AG09309 (cell line): ENCODE data around the gene TRIM38.

Experiments used
- DNase-seq: peaks from one replicate; pipeline ENCODE4 v3.0.0-alpha.2; 2010; ENCODE audit warnings: low read depth
- H3K4me3 ChIP-seq: 2 replicates; pipeline ENCODE4 v1.5.1; 2011; ENCODE audit warnings: mild to moderate bottlenecking, low read depth, low read length, moderate library complexity; ENCODE audit not compliant: control insufficient read depth
- TF ChIP-seq, protein P1 (sequence below): IDR thresholded peaks from 2 replicates; pipeline ENCODE4 v1.5.1; 2011; ENCODE audit warnings: mild to moderate bottlenecking, low read depth, low read length, inconsistent platforms; ENCODE audit not compliant: insufficient read depth, control insufficient read depth; ENCODE audit errors: missing control alignments

Gene TRIM38

GRCh38 chr6:25962149-25963127 is at the start of gene TRIM38:
Gene TRIM38, plus strand, starts transcription at chr6:25962802. Its CDS starts 3,721 bp downstream, at chr6:25966523.
- peak; percentile 85 for DNase-seq
- peak within 1 kb of the TSS; percentile 41 for H3K4me3 ChIP-seq
- TF ChIP-seq, protein P1, sequence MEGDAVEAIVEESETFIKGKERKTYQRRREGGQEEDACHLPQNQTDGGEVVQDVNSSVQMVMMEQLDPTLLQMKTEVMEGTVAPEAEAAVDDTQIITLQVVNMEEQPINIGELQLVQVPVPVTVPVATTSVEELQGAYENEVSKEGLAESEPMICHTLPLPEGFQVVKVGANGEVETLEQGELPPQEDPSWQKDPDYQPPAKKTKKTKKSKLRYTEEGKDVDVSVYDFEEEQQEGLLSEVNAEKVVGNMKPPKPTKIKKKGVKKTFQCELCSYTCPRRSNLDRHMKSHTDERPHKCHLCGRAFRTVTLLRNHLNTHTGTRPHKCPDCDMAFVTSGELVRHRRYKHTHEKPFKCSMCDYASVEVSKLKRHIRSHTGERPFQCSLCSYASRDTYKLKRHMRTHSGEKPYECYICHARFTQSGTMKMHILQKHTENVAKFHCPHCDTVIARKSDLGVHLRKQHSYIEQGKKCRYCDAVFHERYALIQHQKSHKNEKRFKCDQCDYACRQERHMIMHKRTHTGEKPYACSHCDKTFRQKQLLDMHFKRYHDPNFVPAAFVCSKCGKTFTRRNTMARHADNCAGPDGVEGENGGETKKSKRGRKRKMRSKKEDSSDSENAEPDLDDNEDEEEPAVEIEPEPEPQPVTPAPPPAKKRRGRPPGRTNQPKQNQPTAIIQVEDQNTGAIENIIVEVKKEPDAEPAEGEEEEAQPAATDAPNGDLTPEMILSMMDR = no peak

GRCh38 chr6:25913741-25914140 is 48.9 kb upstream of the TRIM38 start:
- TF ChIP-seq, protein P1 = no peak
- no peak for DNase-seq
- H3K4me3 ChIP-seq = no peak overlapping the region

GRCh38 chr6:25916330-25916729 is 46.3 kb upstream of the TRIM38 start:
- TF ChIP-seq, protein P1 = no peak
- DNase-seq = no peak
- no peak overlapping the region for H3K4me3 ChIP-seq

DNA sequence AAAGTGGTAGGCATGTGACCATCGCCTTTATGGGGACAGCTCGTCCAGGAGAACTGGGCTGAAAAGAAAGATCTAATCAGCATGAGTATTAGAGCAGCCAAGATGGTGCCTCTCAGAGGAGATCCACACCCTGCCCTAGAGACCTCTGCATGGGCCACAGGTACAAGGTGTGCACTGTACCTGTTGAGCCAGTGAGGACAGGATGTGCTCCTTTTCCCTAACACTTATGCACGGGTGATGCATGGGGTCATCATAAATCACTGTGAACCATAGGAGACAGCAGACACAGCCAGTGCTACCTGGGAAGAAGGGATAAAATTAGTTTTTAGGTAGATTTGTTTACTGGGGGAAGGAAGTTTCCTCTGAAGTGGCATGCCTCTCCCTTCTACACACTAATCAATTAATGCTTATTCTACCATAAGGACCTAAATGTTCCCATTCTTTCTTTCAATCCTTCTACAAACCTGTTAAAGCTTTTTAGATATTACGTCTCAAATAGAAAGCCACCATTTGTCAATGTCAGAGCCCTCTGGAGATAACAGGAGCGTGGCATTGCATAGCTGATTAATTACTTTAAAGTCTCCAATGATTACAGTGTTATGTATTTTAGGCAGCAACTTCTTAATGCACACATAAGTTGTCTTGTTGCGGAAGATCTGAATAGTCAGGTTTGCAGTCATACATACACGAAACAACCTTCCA is 45.7 kb upstream of the TRIM38 start:
- no peak for DNase-seq
- TF ChIP-seq, protein P1 = no peak
- no peak overlapping the region for H3K4me3 ChIP-seq

GRCh38 chr6:25918083-25918683 is 44.4 kb upstream of the TRIM38 start:
- no peak for DNase-seq
- TF ChIP-seq, protein P1 = no peak
- no peak overlapping the region for H3K4me3 ChIP-seq

DNA sequence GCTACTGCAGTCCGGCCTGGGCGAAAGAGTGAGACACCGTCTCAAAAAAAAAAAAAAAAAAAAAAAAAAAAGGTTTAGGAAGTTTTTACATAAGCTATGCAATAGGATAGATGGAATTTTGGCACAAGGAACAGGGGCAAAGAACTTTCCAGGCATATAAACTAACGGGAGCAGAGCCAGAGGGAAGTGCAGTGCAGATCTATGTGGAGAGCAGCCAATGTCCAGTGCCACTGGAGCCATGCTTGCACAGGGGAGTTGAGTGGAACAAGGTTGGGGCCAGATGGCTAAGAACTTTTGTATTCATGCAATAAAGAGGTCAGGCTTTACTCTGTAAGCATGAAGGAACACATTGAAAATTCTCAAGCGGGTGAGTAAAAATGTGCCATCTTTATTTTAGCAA is 42.9 kb upstream of the TRIM38 start:
- TF ChIP-seq, protein P1 = no peak
- no peak for DNase-seq
- H3K4me3 ChIP-seq = no peak overlapping the region
